IgD-negative memory B cell (primary cell): ENCODE data around the gene FCN3. TPM values are rescaled to one million over a fixed set of nuclear protein-coding genes. Genes with fewer than 3 reads are reported as not detected.
"Not testable (repeated sequence)": the region's sequence is repeated elsewhere in the genome, so short reads cannot be mapped to it uniquely, and the experiment has no call there.

Experiments
- H3K27ac Mint-ChIP-seq, 3 donors: one replicate each; pipeline ENCODE4 v1.8.0; 2020 to 2022; ENCODE audit warnings: mild to moderate bottlenecking in 3 of 3, mixed read lengths in 3 of 3, moderate library complexity in 1 of 3
- H3K27me3 Mint-ChIP-seq: one replicate; pipeline ENCODE4 v1.8.0; 2021; ENCODE audit warnings: mixed read lengths
- H3K36me3 Mint-ChIP-seq: one replicate; pipeline ENCODE4 v1.8.0; 2020; ENCODE audit warnings: mild to moderate bottlenecking, mixed read lengths
- H3K4me1 Mint-ChIP-seq, 3 donors: one replicate each; pipeline ENCODE4 v1.8.0; 2020 to 2022; ENCODE audit warnings: mixed read lengths in 3 of 3, mild to moderate bottlenecking in 1 of 3
- H3K4me3 Mint-ChIP-seq, 4 donors: one replicate each; pipeline ENCODE4 v1.8.0; 2020 to 2022; ENCODE audit warnings: mild to moderate bottlenecking in 4 of 4, mixed read lengths in 4 of 4, moderate library complexity in 3 of 4
- H3K9me3 Mint-ChIP-seq, 3 donors: one replicate each; pipeline ENCODE4 v1.8.0; 2020 to 2021; ENCODE audit warnings: mixed read lengths in 3 of 3, mild to moderate bottlenecking in 1 of 3
- polyA plus RNA-seq: library from polyadenylated mRNA; unstranded; fragments of 300-500 nt; fragmentation: Illumina TruSeq; gene quantifications from one replicate; pipeline ENCODE4 v1.2.3, GENCODE V29; 2021

Gene FCN3
- polyA plus RNA-seq, 1 donor from 2014 or later: not detected

DNA sequence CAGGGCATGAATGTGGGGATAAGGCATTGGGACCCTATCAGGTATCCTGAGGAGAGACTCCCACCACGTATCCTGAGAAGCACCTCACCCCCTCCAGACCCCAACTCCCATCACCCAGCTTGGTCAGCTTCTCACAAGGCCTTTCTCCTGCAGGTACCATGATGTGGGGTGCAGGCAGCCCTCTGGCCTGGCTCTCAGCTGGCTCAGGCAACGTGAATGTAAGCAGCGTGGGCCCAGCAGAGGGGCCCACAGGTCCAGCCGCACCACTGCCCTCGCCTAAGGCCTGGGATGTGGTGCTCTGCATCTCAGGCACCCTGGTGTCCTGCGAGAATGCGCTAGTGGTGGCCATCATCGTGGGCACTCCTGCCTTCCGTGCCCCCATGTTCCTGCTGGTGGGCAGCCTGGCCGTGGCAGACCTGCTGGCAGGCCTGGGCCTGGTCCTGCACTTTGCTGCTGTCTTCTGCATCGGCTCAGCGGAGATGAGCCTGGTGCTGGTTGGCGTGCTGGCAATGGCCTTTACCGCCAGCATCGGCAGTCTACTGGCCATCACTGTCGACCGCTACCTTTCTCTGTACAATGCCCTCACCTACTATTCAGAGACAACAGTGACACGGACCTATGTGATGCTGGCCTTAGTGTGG is 19.1 kb upstream of the FCN3 start:
- H3K4me1 Mint-ChIP-seq: peaks cover 6 to 15% (median 11%) of the 10 kb centered on the region in 3 donors
- peaks cover 2% of the 10 kb centered on the region for H3K36me3 Mint-ChIP-seq
- peaks cover 3% of the 10 kb centered on the region for H3K27me3 Mint-ChIP-seq
- peak overlapping the region; percentile 35 to 87 (median 58) for H3K4me3 Mint-ChIP-seq
- H3K9me3 Mint-ChIP-seq: no peaks in the 10 kb centered on the region
- peak overlapping the region in 2 of 3 donors; percentile 92 to 96 for H3K27ac Mint-ChIP-seq

DNA sequence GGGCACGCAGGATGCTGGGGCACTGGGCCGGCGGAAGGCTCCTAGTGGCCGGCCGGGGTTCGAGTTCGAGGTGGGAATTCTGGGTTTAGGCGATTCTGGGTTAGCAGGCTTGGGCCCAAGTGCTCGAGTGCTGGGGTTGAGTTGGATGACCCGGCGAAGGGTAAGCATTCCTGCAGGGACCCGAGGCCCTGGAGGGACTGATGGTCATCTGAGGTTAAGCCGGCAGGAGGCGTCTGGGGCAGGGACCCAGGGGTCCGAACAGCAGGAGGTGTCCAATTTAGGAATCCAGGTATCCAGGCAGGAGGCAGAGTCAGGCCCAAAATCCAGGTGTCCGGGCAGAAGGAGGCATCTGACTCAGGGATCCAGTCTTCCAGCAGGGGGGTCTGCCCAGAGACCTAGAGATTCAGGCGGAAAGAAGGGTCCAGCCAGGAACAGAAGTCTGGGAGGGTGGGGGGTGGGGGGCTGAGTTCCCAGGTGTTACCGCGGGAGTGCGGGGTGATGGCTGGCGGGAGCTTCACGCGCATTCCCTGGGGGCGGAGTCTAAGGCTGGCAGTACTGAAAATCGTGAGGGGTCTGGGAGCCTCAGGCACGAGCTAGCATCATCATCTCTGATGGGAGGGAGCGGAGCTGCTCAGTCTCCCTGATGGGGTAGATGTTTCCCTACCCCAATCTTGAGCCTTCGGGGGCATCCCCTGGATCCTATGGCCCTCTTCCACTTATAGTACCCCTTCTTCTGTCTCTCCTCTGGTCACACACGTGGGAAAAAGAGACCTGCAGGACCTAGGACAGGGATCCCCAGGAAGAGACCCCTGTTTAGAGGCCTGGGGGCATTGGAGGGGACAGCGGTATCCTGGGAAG is 18.4 kb upstream of the FCN3 start:
- H3K27ac Mint-ChIP-seq: peak overlapping the region; percentile 3 to 92 (median 84)
- H3K4me1 Mint-ChIP-seq: peaks cover 9 to 15% (median 11%) of the 10 kb centered on the region in 3 donors
- peaks cover 2% of the 10 kb centered on the region for H3K36me3 Mint-ChIP-seq
- peaks cover 7% of the 10 kb centered on the region for H3K27me3 Mint-ChIP-seq
- H3K4me3 Mint-ChIP-seq: peak overlapping the region; percentile 29 to 89 (median 80)
- H3K9me3 Mint-ChIP-seq: no peaks in the 10 kb centered on the region

GRCh38 chr1:27392096-27392777 is 17.6 kb upstream of the FCN3 start, which contains the start of gene GPR3:
GPR3 (plus strand) TSS chr1:27392622; CDS start chr1:27393799, 1,177 bp downstream.
- H3K27me3 Mint-ChIP-seq: peaks cover 7% of the 10 kb centered on the region
- H3K9me3 Mint-ChIP-seq: no peaks in the 10 kb centered on the region
- peak within 1 kb of the TSS; percentile 29 to 89 (median 80) for H3K4me3 Mint-ChIP-seq
- H3K27ac Mint-ChIP-seq: peak within 1 kb of the TSS; percentile 3 to 92 (median 84)
- H3K4me1 Mint-ChIP-seq: peaks cover 9 to 15% (median 11%) of the 10 kb centered on the region in 3 donors
- peaks cover 2% of the 10 kb centered on the region for H3K36me3 Mint-ChIP-seq

- H3K4me3 Mint-ChIP-seq: peak overlapping the region in 3 of 4 donors; percentile 6 to 89 (median 72)
- no peaks in the 10 kb centered on the region for H3K9me3 Mint-ChIP-seq
- peak overlapping the region in 2 of 3 donors; percentile 3 to 92 for H3K27ac Mint-ChIP-seq
- peaks cover 2% of the 10 kb centered on the region for H3K36me3 Mint-ChIP-seq
- H3K4me1 Mint-ChIP-seq: peaks cover 9 to 15% (median 11%) of the 10 kb centered on the region in 3 donors
- H3K27me3 Mint-ChIP-seq: peaks cover 7% of the 10 kb centered on the region
These were observed 17.0 kb upstream of the FCN3 start for GRCh38 chr1:27391511-27392095.

DNA sequence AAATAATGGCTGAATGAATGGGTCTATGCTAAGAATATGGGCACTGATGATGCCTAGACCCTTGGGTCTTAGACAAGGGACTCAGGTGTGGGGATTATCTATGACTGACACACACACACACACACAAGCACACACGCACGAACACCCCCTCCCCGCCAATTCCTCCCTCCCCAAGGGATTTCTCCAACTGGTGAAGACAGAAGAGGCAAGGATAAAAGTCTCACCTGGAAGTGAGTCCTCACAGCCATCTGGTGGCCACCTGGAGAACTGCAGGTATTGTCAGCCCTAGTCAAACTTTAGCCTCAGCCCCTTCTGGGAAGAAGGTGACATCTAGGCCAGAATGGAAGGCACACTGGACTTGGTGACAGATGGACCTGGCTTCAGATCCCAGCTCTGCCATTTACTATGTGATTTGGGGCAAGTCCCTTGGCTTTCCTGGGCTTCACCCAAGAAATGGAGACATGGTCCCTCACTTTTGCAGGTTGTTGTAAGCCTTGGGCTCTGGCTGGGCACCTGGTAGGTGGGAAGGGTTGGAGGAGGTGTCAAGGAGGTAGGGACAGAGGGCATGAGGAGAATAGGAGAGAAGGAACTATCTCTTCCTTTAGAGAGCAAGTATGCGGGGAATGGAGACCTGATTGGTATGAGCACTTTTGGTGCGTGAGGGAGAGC is 13.8 kb upstream of the FCN3 start:
- Mint-ChIP-seq H3K27ac (peak overlapping the region in 1 of 3 donors; percentile 65), H3K4me1 (peaks cover 4 to 9% (median 9%) of the 10 kb centered on the region in 3 donors), H3K4me3 (no peak overlapping the region), H3K9me3 (no peaks in the 10 kb centered on the region), H3K36me3 (no peaks in the 10 kb centered on the region), H3K27me3 (peaks cover 7% of the 10 kb centered on the region)

DNA sequence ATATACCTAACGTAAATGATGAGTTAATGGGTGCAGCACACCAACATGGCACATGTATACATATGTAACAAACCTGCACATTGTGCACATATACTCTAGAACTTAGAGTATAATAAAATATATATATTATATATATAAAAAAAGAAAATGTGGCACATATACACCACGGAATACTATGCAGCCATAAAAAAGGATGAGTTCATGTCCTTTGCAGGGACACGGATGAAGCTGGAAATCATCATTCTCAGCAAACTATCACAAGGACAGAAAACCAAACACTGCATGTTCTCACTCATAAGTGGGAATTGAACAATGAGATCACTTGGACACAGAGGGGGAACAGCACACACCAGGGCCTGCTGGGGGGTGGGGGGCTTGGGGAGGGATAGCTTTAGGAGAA is 10.2 kb upstream of the FCN3 start:
- not testable (repeated sequence) for H3K36me3 Mint-ChIP-seq, H3K4me3 Mint-ChIP-seq, H3K27ac Mint-ChIP-seq, H3K27me3 Mint-ChIP-seq, H3K9me3 Mint-ChIP-seq
- peaks cover 5 to 14% (median 6%) of the 10 kb centered on the region in 3 donors for H3K4me1 Mint-ChIP-seq

DNA sequence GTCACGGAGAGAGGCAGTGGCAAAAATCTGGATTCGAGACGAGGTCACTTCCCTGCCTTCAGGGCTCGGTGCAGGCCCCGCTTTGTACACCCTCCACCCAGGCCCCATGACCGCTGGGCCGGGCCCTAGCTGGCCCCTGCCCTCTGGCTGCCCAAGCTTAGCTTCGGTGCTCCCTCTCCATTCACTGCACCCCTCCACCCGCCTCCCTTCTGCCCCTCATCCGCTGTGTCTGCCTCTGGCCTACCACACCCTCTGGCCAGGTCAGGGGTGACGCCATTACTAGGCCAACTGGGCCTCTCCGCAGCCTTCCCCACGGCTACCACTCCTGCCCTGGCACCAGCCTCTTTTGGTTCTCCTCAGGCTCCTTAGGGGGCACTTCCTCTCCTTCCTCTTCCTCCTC is 9.0 kb upstream of the FCN3 start:
- peaks cover 3% of the 10 kb centered on the region for H3K27me3 Mint-ChIP-seq
- H3K36me3 Mint-ChIP-seq: no peaks in the 10 kb centered on the region
- H3K4me3 Mint-ChIP-seq: no peak overlapping the region

GRCh38 chr1:27383039-27383605 is 8.5 kb upstream of the FCN3 start, which contains the start of gene CD164L2:
CD164L2 (minus strand) TSS chr1:27383333; CDS start chr1:27383239, 94 bp downstream.
- no peaks in the 10 kb centered on the region for H3K36me3 Mint-ChIP-seq
- H3K9me3 Mint-ChIP-seq: no peaks in the 10 kb centered on the region
- peaks cover 5 to 11% (median 6%) of the 10 kb centered on the region in 3 donors for H3K4me1 Mint-ChIP-seq
- H3K27me3 Mint-ChIP-seq: no peaks in the 10 kb centered on the region
- no peak within 1 kb of the TSS for H3K27ac Mint-ChIP-seq
- H3K4me3 Mint-ChIP-seq: no peak within 1 kb of the TSS

More for the DNA sequence above, 9.0 kb upstream of the FCN3 start:
- Mint-ChIP-seq H3K4me1 (peaks cover 5 to 13% (median 6%) of the 10 kb centered on the region in 3 donors), H3K9me3 (no peaks in the 10 kb centered on the region), H3K27ac (no peak overlapping the region)

DNA sequence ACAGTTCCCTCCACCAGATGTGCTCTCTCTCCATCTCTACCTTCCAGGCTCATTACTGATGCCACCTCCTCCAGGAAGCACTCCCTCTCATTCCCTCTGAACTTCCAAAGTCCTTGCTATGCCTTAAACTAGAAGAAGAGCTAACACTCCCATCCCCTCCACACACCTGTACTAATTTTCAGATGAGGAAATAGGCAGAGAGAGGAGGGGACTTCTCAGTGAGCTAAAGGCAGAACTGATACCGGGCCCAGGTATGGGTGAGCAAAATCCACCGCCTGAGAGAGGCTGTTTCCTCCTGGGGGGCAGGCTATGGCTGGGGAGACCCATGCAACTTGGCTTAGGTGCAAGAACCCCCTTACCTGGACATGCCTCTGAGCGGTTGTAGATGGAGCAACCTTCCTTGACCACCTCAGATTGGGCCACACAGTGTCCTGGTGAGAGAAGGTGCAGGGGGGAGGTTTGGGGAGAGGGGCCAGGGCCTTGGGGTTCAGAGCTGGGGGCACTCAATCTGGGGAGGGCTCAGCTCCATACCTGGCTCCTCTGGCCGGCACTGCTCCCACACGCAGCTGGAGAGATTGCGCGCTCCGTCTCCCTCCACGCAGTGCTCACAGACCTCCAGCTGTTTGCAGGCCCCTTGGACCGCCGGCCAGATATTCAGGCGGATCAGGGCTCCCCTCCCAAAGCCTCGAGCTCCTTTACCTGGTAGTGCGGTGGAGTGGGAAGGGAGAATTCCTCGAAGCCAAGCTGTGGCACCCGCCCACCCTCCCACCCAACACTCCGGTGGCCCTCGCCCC is 7.5 kb upstream of the FCN3 start:
- Mint-ChIP-seq H3K4me3 (no peak overlapping the region), H3K9me3 (no peaks in the 10 kb centered on the region), H3K4me1 (peaks cover 5 to 11% (median 6%) of the 10 kb centered on the region in 3 donors), H3K36me3 (no peaks in the 10 kb centered on the region), H3K27ac (no peak overlapping the region), H3K27me3 (no peaks in the 10 kb centered on the region)

DNA sequence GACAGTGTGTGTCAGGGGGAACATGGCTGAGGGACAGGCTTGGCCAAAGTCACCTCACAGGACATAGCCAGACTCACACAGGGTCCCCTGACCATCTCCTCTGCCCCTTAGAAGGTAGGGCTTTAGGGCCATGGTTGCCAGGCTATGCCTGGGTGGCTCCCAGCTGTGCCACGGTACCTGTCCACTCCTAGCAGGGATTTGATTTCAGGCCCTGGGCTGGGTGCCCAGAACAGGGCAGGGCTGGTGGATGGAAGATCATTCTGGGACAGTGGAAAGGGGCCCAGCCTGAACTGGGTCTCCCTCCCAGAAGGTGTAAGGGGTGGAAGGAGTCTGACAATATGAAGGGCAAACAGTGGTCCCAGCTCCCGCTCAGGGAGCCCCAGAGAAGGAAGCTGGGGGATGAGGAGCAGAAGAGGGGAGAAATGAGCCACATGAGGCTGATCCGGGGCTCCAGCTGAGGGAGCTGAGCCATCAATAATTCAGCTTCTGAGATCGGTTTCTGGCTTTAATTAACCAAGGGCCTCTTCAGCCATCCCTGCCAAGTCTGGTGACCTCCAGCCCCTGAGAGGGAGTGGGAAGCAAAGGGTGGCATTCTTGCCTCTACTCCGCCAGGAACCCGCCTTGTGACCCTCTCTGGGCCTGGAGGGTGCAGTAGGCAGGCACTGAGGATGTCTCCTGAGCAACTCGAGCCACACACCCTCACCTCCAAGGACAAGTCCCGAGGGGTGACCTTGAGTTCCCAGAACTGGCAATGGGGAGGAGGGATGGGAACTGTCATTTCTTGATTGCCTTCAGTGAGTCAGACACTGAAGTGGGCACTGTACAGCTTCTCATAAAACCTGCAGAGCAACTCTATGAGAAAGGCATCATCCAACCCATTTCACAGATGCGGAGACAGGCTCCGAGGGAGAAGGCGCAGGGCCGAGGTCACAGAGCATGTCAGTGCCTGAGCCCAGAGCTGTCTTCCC is 6.4 kb upstream of the FCN3 start:
- no peaks in the 10 kb centered on the region for H3K36me3 Mint-ChIP-seq
- H3K4me3 Mint-ChIP-seq: no peak overlapping the region
- no peak overlapping the region for H3K27ac Mint-ChIP-seq
- H3K4me1 Mint-ChIP-seq: peaks cover 5 to 9% (median 6%) of the 10 kb centered on the region in 3 donors
- no peaks in the 10 kb centered on the region for H3K27me3 Mint-ChIP-seq
- H3K9me3 Mint-ChIP-seq: no peaks in the 10 kb centered on the region

DNA sequence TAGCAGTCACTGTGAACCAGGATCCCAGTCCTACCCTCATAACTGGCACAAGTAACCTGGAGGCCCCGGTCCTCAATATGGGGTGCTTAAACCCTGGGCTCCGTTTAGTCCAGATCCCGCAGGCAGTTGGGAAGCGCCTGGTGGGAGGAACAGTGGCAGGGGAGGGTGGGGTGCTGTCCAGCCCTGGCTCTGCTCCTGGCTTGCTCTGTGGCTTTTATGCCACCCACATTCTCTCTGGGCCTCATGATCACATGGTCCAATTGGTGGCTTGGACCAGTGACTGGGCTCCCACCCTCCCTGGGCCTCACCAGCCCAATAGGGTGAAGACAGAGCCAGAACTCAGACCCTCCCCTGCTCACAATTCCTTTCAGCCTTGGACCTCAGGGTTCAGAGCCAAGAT is 5.6 kb upstream of the FCN3 start:
- Mint-ChIP-seq H3K36me3 (no peaks in the 10 kb centered on the region), H3K27me3 (no peaks in the 10 kb centered on the region), H3K9me3 (no peaks in the 10 kb centered on the region), H3K27ac (no peak overlapping the region), H3K4me1 (peaks cover 5 to 12% (median 6%) of the 10 kb centered on the region in 3 donors), H3K4me3 (no peak overlapping the region)

DNA sequence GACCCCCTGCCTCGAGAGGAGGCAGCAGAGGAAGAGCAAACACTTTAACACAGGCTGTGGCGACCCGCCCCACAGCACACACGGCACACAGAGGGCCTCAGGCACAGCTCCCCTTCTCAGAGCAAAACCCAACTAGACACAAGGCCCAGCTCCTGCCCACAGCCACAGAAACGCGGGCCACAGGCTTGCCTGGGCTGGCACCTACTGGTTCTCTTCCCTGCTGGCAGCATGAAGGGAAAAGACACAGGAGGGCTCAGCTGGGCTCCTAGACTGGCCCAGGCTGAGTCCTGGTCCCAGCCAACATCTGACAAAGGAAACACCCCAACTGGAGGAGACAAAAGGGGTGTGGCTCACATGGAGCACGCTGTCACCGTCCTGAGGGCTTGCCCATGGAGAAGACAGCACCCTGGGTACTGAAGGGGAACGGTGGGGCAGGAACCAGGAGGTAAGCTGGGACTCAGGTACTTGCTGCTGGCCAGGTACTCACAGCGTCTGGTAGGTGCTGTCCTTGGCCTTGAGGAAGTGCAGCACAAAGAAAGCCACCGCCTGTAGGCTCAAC is 5.0 kb upstream of the FCN3 start:
- H3K4me1 Mint-ChIP-seq: peaks cover 5 to 13% (median 6%) of the 10 kb centered on the region in 3 donors
- no peaks in the 10 kb centered on the region for H3K9me3 Mint-ChIP-seq
- H3K4me3 Mint-ChIP-seq: peak overlapping the region in 1 of 4 donors; percentile 28
- H3K27me3 Mint-ChIP-seq: no peaks in the 10 kb centered on the region
- H3K27ac Mint-ChIP-seq: no peak overlapping the region
- H3K36me3 Mint-ChIP-seq: no peaks in the 10 kb centered on the region
